DND-41 (cell line): ENCODE results near the gene STK24.

Source experiments
- EZH2 ChIP-seq: IDR thresholded peaks from 3 replicates; pipeline ENCODE4 v1.6.1; 2012; ENCODE audit warnings: borderline replicate concordance, low read depth, mild to moderate bottlenecking, moderate library complexity, low read length, inconsistent platforms; ENCODE audit not compliant: severe bottlenecking
- TF ChIP-seq, protein P1 (sequence below): IDR thresholded peaks from 2 replicates; pipeline ENCODE4 v1.5.1; 2012; ENCODE audit warnings: borderline replicate concordance, low read length, moderate library complexity, mild to moderate bottlenecking; ENCODE audit not compliant: poor library complexity, severe bottlenecking; ENCODE audit errors: extremely low read depth

DNA sequence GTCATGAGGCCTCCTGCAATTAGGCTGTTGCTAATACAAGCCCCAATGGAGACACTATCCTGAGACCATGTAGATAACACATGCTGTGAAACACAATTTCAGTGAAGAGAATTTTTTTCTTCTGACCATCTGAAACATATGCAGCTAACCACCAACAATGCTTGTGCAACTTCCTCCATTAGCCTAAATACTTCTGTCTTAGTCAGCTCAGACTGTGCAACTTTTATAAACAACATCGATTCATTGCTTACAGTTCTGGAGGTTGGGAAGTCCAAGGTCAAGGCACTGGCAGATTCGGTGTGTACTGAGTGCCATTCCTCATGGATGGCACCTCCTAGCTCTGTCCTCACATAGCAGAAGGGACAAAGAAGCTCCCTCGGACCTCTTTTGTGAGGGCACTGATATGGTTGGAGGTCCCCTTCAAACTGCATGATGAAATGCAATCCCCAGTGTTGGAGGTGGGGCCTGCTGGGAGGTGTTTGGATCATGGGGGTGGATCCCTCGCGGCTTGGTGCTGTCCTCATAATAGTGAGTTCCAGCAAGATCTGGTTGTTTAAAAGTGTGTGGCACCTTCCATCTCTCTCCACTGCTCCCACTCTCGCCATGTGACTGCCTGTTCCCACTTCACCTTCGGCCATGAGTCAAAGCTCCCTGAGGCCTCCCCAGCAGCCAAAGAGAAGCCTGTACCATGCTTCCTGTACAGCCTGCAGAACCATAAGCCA is 27.7 kb downstream of the STK24 start:
- TF ChIP-seq, protein P1, sequence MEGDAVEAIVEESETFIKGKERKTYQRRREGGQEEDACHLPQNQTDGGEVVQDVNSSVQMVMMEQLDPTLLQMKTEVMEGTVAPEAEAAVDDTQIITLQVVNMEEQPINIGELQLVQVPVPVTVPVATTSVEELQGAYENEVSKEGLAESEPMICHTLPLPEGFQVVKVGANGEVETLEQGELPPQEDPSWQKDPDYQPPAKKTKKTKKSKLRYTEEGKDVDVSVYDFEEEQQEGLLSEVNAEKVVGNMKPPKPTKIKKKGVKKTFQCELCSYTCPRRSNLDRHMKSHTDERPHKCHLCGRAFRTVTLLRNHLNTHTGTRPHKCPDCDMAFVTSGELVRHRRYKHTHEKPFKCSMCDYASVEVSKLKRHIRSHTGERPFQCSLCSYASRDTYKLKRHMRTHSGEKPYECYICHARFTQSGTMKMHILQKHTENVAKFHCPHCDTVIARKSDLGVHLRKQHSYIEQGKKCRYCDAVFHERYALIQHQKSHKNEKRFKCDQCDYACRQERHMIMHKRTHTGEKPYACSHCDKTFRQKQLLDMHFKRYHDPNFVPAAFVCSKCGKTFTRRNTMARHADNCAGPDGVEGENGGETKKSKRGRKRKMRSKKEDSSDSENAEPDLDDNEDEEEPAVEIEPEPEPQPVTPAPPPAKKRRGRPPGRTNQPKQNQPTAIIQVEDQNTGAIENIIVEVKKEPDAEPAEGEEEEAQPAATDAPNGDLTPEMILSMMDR = no peak
- no peak for TF ChIP-seq EZH2
